Measurements from ENCODE around the gene PMPCA. TPM values are rescaled to one million over a fixed set of nuclear protein-coding genes. Genes with fewer than 3 reads are reported as not detected.

PMPCA gene
- total RNA-seq, 2 donors from 2014 or later = 82.7 to 85.4 TPM

DNA sequence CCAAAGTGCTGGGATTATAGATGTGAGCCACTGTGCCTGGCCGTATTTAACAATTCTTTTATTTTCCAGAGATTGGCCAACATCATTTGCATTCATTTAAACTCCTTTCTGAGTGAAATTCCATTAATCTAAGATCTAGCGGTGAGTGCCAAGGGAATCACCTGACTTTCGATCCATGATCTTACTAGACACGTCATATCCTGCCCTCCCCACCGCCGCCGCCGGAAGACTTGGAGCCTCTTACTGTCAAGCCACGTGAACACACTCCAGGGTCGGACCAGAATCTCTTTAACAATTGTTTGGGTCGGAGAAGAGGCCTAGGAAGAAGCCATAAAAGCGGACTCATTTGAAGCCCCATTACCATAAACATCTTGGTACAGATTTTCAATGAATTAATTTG lies 16.3 kb downstream of the PMPCA start:
- Mint-ChIP-seq H3K4me1 (no peaks in the 10 kb centered on the region), H3K27me3 (ENCODE audit: insufficient read depth) (no peaks in the 10 kb centered on the region), H3K9me3 (no peaks in the 10 kb centered on the region), H3K27ac (peak overlapping the region; percentile 58), H3K4me3 (no peak overlapping the region), H3K36me3 (ENCODE audit: low read depth) (peaks cover 41% of the 10 kb centered on the region)
- Histone ChIP-seq H3K4me1 (ENCODE audit: control insufficient read depth, insufficient read depth, low read length) (no peaks in the 10 kb centered on the region), H3K4me3 (ENCODE audit: low read length) (no peak overlapping the region), H3K27ac (ENCODE audit: low read depth, low read length) (no peak overlapping the region), H3K27me3 (ENCODE audit: control insufficient read depth, insufficient read depth, low read length, poor library complexity, severe bottlenecking) (no peaks in the 10 kb centered on the region), H3K9ac (ENCODE audit: extremely low read depth, low read length, poor library complexity, severe bottlenecking) (no peak overlapping the region), H3K36me3 (ENCODE audit: control insufficient read depth, insufficient read depth, low read length) (peaks cover 32% of the 10 kb centered on the region), H3K9me3 (ENCODE audit: control insufficient read depth, low read length) (no peaks in the 10 kb centered on the region)
- WGBS, 2 experiments (ENCODE audit: insufficient coverage in 1 of 2, insufficient read length in 1 of 2) = 95 to 97% methylated on average over 8 to 12 of the region's 12 CpGs
- TF ChIP-seq, protein P1, sequence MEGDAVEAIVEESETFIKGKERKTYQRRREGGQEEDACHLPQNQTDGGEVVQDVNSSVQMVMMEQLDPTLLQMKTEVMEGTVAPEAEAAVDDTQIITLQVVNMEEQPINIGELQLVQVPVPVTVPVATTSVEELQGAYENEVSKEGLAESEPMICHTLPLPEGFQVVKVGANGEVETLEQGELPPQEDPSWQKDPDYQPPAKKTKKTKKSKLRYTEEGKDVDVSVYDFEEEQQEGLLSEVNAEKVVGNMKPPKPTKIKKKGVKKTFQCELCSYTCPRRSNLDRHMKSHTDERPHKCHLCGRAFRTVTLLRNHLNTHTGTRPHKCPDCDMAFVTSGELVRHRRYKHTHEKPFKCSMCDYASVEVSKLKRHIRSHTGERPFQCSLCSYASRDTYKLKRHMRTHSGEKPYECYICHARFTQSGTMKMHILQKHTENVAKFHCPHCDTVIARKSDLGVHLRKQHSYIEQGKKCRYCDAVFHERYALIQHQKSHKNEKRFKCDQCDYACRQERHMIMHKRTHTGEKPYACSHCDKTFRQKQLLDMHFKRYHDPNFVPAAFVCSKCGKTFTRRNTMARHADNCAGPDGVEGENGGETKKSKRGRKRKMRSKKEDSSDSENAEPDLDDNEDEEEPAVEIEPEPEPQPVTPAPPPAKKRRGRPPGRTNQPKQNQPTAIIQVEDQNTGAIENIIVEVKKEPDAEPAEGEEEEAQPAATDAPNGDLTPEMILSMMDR (conservative IDR thresholded peaks at IDR 0.05) = no peak
- DNase-seq = no peak

GRCh38 chr9:136429075-136429628 lies 18.7 kb downstream of the PMPCA start:
- Histone ChIP-seq H3K9me3 (ENCODE audit: control insufficient read depth, low read length) (no peaks in the 10 kb centered on the region), H3K27me3 (ENCODE audit: control insufficient read depth, insufficient read depth, low read length, poor library complexity, severe bottlenecking) (no peaks in the 10 kb centered on the region), H3K36me3 (ENCODE audit: control insufficient read depth, insufficient read depth, low read length) (peaks cover 13% of the 10 kb centered on the region), H3K27ac (ENCODE audit: low read depth, low read length) (no peak overlapping the region), H3K9ac (ENCODE audit: extremely low read depth, low read length, poor library complexity, severe bottlenecking) (no peak overlapping the region), H3K4me3 (ENCODE audit: low read length) (no peak overlapping the region), H3K4me1 (ENCODE audit: control insufficient read depth, insufficient read depth, low read length) (no peaks in the 10 kb centered on the region)
- H3K9me3 Mint-ChIP-seq = no peaks in the 10 kb centered on the region
- no peak overlapping the region for H3K4me3 Mint-ChIP-seq
- no peaks in the 10 kb centered on the region for H3K27me3 Mint-ChIP-seq (ENCODE audit: insufficient read depth)
- peaks cover 32% of the 10 kb centered on the region for H3K36me3 Mint-ChIP-seq (ENCODE audit: low read depth)
- 80 to 89% methylated on average over 5 to 21 of the region's 21 CpGs for WGBS, 2 experiments (ENCODE audit: insufficient coverage in 1 of 2, insufficient read length in 1 of 2)
- TF ChIP-seq, protein P1 (conservative IDR thresholded peaks at IDR 0.05) = no peak
- H3K27ac Mint-ChIP-seq = no peak overlapping the region
- DNase-seq = no peak
- H3K4me1 Mint-ChIP-seq = no peaks in the 10 kb centered on the region

DNA sequence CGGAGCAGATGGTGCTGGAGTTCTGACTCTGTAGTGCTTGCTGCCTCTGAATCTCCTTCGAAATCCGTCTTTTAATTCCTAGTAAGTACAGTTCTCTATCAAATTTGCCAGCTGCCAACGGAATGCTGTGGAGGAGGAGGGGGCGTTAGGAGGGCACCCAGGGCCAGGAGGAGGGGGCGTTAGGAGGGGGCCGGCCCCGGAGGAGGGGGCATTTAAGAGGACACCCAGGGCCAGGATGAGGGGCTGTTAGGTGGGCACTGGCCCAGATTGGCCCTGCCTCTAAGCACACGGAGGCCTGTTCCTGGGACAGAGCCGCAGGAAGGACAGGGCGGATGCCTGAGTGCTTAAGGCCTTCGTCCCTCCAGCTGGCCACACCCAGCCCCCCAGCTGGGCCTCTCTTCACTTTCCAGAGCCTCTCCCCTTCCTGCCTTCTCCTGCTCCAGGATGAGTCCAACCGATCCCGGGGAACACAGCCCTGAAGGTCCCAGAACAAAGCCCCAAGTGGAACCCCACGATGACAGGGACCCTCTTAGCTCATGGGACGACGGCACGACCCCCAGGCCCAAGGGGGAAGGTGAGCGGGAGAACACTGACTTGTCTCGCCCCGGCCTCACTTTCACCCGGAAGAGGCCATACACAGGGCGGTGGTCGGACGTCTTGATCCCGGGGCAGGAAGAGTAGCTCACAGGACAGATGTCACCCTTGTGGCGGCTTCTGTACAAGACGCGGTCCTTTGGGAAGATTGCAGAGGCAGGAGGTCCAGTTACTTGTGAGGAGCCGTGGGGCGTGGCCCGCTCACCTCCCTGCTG lies 19.4 kb downstream of the PMPCA start:
- peaks cover 26% of the 10 kb centered on the region for H3K36me3 Mint-ChIP-seq (ENCODE audit: low read depth)
- TF ChIP-seq, protein P1 (conservative IDR thresholded peaks at IDR 0.05) = peak; percentile 12

More for the DNA sequence above, 19.4 kb downstream of the PMPCA start:
- H3K27me3 ChIP-seq (ENCODE audit: control insufficient read depth, insufficient read depth, low read length, poor library complexity, severe bottlenecking) = no peaks in the 10 kb centered on the region
- Mint-ChIP-seq H3K4me3 (no peak overlapping the region), H3K27ac (no peak overlapping the region), H3K9me3 (no peaks in the 10 kb centered on the region), H3K4me1 (no peaks in the 10 kb centered on the region), H3K27me3 (ENCODE audit: insufficient read depth) (no peaks in the 10 kb centered on the region)
- WGBS, 2 experiments (ENCODE audit: insufficient coverage in 1 of 2, insufficient read length in 1 of 2) = 94 to 95% methylated on average over 28 to 32 of the region's 32 CpGs
- H3K4me1 ChIP-seq (ENCODE audit: control insufficient read depth, insufficient read depth, low read length) = no peaks in the 10 kb centered on the region
- H3K27ac ChIP-seq (ENCODE audit: low read depth, low read length) = no peak overlapping the region
- DNase-seq = no peak
- peaks cover 13% of the 10 kb centered on the region for H3K36me3 ChIP-seq (ENCODE audit: control insufficient read depth, insufficient read depth, low read length)
- no peak overlapping the region for H3K4me3 ChIP-seq (ENCODE audit: low read length)
- H3K9ac ChIP-seq (ENCODE audit: extremely low read depth, low read length, poor library complexity, severe bottlenecking) = no peak overlapping the region
- no peaks in the 10 kb centered on the region for H3K9me3 ChIP-seq (ENCODE audit: control insufficient read depth, low read length)
